GM12874 (cell line): ENCODE results near the gene TBC1D10B.

Experiments used
- TF ChIP-seq, protein P1 (sequence below): IDR thresholded peaks from 2 replicates; pipeline ENCODE4 v1.5.1; 2011; ENCODE audit warnings: low read depth, mild to moderate bottlenecking, control low read depth, low read length, moderate library complexity; ENCODE audit not compliant: insufficient read depth

Gene TBC1D10B

DNA sequence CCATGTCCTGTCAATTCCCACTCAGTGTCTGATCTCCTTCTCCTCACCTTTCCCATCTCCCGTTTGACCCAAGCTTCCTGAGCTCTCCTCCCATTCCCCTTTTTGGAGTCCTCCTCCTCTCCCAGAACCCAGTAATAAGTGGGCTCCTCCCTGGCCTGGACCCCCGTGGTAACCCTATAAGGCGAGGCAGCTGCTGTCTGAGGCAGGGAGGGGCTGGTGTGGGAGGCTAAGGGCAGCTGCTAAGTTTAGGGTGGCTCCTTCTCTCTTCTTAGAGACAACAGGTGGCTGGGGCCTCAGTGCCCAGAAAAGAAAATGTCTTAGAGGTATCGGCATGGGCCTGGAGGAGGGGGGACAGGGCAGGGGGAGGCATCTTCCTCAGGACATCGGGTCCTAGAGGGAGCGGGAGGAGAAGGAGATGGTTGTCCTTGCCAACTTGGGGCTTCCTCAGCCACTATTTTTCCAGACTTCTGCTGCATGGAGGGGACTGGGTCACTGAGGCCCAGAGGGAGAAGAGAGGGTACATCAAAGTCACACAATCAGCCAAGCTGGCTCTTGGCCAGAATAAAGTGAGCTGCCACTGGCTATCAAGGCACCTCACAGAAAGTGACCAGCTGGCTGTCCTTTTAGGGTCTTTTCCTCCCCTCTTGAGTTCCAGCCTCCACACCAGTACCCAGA is 1.9 kb upstream of the TBC1D10B start:
- TF ChIP-seq, protein P1, sequence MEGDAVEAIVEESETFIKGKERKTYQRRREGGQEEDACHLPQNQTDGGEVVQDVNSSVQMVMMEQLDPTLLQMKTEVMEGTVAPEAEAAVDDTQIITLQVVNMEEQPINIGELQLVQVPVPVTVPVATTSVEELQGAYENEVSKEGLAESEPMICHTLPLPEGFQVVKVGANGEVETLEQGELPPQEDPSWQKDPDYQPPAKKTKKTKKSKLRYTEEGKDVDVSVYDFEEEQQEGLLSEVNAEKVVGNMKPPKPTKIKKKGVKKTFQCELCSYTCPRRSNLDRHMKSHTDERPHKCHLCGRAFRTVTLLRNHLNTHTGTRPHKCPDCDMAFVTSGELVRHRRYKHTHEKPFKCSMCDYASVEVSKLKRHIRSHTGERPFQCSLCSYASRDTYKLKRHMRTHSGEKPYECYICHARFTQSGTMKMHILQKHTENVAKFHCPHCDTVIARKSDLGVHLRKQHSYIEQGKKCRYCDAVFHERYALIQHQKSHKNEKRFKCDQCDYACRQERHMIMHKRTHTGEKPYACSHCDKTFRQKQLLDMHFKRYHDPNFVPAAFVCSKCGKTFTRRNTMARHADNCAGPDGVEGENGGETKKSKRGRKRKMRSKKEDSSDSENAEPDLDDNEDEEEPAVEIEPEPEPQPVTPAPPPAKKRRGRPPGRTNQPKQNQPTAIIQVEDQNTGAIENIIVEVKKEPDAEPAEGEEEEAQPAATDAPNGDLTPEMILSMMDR, result no peak

DNA sequence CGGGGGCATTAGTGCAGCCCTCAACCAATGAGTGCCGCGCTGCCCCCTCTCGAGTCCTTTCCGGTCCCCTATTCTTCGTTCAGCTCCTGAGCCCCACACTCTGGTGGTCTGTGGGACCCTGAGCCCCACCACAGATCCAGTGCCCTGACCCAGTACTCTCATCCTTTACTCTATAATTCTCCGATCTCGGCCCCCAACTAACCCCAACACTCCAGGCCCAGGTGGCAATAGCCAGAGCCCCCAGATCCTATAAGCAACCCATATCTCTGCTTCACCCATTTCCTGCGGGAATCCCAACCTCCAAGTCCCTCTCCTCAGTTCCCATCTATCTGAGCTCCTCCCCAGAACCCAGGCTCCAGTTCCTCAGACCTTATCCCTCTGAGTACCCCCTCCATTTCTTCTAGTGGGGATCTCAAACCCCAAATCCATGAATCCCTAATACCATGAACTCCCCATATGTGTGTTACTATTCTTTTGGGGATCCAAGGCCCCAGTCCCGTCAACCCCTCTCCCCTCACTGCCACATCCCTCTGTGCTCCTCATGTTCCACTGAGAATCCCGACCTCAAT is 1.0 kb upstream of the TBC1D10B start:
- TF ChIP-seq, protein P1, result no peak

DNA sequence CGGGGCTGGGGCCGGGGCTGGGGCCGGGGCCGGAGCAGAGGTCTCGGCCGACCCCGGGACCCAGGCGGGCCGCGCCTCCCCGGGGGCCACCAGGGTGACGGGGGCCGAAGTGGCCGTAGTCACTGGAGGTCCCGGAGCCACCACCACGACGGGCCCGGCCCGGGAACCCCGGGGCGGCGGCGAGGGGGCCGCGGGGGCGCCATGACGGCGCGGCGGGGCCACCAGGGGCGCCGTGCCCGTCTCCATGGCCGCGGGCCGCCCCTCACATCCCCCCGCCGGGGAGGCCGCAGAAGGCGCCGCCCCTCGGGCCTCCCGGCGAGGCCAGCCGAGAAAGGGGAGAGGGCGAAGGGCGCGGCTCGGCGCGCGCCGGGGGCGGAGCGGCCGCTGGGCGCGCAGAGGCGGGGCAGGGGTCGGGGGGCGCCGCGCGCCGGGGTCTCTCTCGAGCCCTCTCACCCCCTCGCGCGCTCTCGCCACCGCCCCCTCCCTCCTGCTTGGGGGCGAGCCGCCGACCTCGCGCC is 297 bp downstream of the TBC1D10B start:
- TF ChIP-seq, protein P1, result 0 out of 2 replicates have a peak, but pooled peaks have one; percentile 6

DNA sequence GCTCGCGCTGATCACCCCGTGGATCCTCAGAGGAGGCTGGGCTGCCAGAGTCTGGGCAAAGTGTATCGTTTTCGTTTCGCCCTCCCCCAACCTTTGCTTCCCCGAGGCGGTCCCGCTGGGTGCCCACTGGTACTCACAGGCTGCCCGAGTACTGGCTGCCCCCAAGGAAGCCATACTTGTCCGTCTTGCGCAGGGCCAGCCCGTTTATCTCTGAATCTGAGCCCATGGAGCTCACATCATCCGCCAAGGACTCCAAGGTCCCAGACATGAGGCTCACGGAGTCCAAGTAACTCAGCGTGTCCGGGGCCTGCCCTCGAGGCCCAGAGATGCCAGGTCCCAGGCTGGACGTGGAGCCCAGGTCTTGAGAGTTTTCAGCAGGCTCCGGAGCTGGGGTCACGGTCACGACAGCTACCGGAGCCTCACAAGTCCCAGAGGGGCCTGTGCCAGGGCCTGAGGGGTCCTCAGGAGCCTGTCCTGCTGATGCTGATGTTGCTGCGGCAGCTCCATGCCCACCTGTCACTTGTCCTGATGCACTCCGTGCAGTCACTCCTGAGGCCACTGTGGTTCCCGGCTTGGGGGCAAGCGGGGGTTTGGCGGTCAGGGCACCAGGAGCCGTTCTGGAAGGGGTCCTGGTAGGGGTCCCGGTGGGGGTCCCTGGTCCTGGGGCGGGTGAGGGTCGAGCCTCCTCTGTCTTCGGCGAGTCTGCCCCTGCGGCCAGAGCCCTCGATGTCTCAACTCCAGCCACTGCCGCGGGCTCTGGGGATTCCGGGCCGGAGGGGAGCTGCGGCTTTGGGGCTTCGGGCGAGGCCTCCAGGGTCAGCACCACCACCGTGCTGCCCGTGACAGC is 980 bp downstream of the TBC1D10B start:
- TF ChIP-seq, protein P1, result no peak

DNA sequence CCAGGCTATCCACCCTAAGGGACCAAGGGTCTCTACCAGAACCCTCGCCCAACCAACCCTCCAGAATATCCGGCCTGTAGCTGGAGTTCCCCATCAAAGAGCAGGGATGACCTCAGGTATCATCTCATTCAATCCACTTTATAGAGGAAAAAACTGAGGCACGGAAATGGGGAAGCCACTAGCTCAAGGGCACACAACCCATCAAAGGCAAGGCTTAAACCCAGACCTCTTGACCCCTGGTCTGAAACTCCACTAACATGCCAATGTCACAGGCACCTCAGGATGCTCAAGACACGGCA is 1.6 kb downstream of the TBC1D10B start:
- TF ChIP-seq, protein P1, result no peak

DNA sequence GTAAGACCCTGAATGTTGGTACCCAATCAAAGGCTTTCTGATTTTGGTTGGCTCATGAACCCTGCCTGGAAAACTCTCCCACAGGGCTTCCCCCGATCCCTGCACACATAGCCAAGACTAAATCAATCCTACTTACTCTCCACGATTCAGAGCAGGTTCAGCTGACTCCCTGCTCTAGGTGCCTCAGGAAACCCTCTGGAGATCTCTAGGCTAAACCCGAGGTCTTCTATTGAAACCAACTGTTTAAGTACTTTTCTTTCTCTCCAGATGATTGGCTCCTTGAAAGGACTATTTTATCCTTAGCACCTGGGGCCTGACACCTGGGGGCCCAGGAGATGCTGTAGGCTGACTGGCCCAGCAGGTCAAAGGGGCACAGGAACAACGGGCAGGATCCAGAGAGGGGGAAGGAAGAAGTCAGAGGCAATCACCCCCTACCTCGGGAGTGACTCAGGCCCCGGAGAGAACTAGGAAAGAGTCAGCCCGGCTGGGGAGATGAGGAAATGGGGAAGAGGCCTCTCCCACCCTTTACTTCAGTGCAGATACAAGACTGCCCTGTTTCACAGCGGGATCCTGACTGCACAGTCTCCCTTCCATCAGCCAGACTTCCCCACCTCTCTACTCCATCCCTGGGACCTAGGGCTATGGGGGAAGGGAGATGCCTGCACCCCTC is 2.0 kb downstream of the TBC1D10B start:
- TF ChIP-seq, protein P1, result no peak
